Stimulated activated CD8-positive, alpha-beta memory T cell treated with anti-CD3 and anti-CD28 coated beads, Interleukin-12 subunit alpha, Interleukin-12 subunit beta, amount 100 ng/mL, for 4 hours (primary cell): Measurements from ENCODE around the gene PTPN14.

Source experiments
- DNase-seq: peaks from one replicate; pipeline ENCODE4 v3.0.0-alpha.2; 2020; ENCODE audit warnings: low read depth

PTPN14 gene

GRCh38 chr1:214305164-214305751 is 246.1 kb downstream of the PTPN14 start:
- DNase-seq: no peak

GRCh38 chr1:214303141-214303930 is 248.1 kb downstream of the PTPN14 start:
- DNase-seq: no peak

- DNase-seq: no peak
Observed at GRCh38 chr1:214301526-214301925, 249.9 kb downstream of the PTPN14 start.

- DNase-seq: no peak
Observed at GRCh38 chr1:214300149-214300780, 251.1 kb downstream of the PTPN14 start.
